8988T (cell line): Measurements from ENCODE around the gene KIAA0319L.
"Not testable (repeated sequence)": the region's sequence is repeated elsewhere in the genome, so short reads cannot be mapped to it uniquely, and the experiment has no call there.

ENCODE experiments used
- DNase-seq: peaks from one replicate; pipeline ENCODE4 v3.0.0; 2011

Gene KIAA0319L

DNA sequence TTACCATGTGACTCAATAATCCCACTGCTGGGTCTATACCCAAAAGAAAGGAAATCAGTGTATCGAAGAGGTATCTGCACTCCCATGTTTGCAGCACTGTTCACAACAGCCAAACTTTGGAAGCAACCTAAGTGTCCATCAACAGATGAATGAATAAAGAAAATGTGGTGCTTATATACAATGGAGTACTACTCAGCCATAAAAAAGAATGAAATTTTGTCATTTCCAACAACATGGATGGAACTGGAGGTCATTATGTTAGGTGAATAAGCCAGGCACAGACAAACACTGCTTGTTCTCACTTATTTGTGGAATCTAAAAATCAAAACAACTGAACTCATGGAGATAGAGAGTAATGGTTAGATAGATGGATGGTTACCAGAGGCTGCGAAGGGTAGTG is 79.3 kb downstream of the KIAA0319L start:
- DNase-seq: no peak

DNA sequence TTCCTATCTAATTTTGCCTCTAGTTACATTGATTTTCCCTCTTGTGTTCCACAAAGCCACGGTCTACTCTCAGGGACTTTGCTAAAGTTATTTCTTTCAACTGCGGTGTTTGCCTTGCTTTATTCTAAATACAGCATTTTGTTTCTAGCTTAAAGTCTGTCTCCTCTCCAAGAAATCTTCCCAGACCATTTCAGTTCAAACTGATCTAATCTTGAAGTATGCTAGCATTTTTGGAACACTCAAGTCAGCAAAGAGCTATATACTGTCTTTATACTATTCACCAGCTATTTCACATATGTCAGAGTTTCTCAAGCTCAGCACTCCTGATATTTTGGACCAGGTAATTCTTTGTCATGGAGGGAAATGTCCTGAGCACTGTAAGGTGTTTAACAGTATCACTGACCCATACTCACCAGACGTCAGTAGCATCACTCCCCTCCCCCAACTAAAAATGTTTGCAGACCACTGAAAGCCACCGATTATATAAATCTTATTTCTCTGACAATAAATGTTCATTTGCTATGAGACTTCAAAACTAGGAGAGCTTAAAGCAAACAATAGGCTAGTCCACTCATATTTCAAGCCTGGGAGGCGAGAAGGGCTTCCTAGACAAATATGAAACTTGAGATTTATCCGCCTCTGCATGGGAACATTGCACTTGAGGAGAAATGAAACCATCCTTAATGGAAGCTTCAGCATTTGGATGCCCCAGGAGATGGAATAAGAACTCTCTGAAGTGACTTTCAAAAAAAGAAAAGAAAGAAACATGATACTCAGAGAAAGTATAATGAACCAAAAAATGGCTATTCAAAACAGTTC is 81.1 kb downstream of the KIAA0319L start:
- no peak for DNase-seq

DNA sequence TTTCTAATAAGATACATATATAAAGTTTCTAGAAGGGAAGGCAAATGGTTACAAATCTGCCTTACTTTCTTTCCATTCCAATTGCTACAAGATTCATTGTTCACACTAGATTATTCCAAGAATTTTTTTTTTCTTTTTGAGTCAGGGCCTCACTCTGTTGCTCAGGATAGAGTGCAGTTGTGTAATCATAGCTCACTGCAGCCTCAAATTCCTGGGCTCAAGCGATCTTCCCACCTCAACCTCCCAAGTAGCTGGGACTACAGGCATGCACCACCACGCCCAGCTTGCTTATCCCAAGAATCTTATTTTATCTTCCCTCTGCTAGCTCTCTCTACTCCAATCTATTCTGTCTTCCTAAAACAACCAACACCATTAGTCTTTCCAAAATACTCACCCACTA is 81.8 kb downstream of the KIAA0319L start:
- no peak for DNase-seq

GRCh38 chr1:35473216-35473615 is 84.0 kb downstream of the KIAA0319L start:
- DNase-seq: not testable (repeated sequence)

- no peak for DNase-seq
Measured at GRCh38 chr1:35470977-35471613, 86.1 kb downstream of the KIAA0319L start.

GRCh38 chr1:35466120-35466519 is 91.1 kb downstream of the KIAA0319L start:
- DNase-seq: no peak

DNA sequence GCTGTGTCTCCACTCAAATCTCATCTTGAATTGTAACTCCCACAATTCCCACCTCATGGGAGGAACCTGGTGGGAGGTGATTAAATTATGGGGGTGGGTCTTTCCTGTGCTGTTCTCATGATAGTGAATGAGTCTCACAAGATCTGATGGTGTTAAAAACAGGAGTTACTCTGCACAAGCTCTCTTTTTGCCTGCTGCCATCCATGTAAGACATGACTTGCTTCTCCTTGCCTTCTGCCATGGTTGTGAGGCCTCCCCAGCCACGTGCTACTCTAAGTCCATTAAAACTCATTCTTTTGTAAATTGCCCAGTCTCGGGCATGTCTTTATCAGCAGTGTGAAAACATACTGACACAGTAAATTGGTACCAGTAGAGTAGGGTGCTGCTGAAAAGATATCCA is 93.5 kb downstream of the KIAA0319L start:
- DNase-seq: not testable (repeated sequence)

DNA sequence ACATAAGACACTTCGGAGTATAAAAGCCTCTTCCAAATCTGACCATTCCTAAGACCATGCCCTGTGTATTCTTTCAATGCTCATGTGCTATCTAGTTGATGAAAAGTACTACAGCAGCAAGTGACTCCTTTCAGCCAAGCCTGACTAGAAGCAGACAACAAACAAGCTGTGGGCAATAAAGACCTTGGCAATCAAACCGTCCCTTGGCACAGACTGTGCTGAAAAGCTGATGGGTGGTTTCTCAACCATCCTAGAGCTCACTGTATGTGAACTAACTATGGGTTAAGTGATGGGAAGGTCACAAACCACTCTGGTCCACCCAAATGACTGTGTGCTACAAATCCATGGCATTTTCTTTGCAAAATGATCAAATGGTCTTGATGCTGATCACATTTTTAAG is 94.0 kb downstream of the KIAA0319L start:
- no peak for DNase-seq

GRCh38 chr1:35461966-35462651 is 95.1 kb downstream of the KIAA0319L start:
- no peak for DNase-seq

GRCh38 chr1:35460796-35461195 is 96.4 kb downstream of the KIAA0319L start:
- DNase-seq: no peak

DNA sequence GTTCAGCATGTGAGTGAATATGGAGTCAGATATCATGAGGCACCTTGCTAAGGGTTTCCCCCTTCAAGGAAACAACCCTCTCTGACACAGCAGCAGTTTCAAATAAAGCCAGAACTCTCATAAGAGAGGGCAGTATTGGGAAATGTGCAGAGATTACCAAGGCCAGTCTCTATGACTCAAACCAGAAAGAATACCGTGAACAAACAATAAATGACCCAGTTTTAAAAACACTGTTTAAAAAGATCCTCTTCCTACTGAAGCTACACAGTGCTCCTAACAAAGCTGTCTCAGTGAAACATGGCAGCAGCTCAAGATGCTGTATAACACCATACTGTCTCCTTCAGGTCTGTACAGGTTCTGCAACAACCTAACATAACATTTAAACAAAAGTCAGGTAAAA is 102.6 kb downstream of the KIAA0319L start:
- DNase-seq: no peak

DNA sequence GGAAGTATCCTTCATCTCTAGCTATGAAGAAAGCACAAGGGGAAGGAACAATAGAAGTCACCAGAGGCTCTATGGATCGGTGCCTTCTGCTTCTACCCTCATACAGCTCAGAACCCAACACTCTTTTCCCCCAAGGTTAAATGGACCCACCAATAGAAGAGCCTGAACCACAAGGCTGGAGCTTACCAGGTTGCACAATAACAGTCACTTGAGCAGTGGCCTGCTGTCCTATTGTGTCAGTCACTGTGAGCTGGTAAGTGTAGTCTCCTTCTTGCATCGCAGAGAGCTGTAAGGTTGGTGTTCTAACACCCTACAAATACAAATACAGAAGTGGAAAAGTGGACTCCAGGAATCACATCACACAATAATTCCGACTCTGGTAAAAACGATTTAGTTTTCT is 103.0 kb downstream of the KIAA0319L start:
- DNase-seq: no peak

- DNase-seq: no peak
Measured at GRCh38 chr1:35453031-35453430, 104.2 kb downstream of the KIAA0319L start.

DNA sequence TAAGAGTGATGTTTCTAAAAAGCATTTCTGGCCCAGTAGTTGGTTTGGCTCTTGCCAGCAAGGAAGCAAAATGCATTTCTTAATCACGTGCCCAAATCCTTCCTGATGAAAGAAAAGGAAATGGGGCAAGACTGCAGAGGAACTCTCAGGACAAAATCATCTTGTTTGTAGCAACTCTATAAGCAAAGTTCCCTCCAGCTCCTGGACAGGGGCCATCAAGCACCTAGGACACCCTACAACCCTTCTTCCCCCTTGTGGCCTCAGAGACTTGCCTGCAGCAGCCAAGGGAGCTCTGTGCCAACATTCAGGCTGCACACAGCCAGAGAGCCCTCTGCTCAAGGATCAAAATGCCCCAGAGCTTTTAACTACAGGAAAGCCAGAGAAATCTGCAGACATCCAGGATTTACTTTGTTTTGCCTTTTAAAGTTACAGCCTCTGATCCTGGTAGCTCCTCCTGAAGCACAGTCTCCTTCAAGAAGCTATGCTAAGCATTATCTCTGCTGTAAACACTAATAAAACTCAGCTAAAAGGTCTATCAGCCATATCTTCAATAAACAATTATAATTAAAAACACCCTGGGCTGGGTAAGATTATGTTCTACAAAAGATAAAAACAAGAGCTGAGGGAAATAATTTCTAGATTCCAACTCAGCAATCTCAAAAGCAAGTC is 105.0 kb downstream of the KIAA0319L start:
- no peak for DNase-seq

DNA sequence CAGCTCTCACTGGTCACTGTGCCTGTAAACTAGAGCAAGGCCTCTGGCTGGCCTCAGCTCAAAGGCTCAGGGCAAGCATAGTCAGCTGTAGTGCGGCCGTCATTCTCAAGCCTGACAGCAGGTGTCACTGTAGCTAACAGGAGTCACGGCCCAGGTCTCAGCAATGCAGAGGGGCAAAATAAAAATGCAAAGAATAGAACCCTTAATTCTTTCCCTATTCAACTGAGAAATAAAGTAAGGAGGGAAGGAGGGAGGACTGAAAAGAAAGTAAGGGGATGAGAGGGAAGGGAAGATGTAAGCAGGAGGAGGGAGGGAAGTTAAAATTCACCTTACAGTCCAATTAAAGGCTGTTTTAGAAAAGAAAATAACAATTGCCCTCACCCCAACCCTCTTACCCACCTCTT is 106.1 kb downstream of the KIAA0319L start:
- no peak for DNase-seq

GRCh38 chr1:35449334-35450008 is 107.7 kb downstream of the KIAA0319L start:
- DNase-seq: no peak

DNA sequence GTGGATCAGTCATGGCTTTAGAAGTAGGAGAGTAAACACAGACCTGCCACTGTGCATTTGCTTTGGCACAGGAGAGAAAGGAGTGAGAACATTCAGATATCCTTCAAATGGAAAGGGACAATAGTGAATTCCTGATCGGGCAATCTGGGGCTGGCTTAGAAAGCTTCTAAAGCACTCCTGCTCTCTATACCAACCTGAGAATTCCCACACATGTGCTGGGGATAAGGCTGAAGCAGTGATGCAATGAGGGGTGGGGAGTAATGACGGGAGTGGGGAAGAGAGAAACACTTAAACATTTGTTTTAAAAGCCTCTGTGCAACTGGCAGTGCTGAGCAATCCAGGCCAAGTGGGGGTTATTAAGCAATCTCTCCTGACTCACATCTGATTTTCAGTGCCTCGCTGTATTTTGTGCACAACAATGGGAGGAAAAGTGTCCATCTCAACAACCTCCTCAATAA is 108.8 kb downstream of the KIAA0319L start:
- no peak for DNase-seq

DNA sequence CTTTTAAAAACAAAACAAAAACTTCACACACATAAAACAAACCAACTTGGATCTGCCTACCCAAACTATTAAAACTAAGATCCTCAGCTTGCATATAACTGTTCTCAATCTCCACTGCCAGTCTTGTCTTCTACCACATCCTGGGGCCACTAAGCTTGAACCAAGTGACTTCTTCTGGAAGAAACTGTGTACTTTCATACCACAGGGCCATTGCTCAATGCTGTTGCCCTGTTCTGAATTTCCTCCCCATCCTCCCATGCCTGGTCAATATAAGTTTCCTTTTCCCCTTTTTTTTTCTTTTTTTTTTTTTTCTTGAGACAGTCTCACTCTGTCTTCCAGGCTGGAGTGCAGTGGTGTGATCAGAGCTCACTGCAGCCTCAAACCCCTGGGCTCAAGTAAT is 109.9 kb downstream of the KIAA0319L start:
- no peak for DNase-seq

DNA sequence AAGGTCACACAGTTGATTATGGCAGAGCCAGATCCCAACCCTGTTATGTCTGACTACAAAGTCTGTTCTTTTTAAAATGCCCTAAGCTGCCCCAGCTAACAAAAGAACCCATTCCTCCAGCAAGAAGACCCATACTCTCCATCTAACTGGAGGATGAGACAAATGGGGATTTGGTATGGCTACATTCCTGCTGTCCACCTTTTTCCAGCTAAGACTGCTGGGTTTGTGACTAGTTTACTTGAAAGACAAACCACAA is 112.8 kb downstream of the KIAA0319L start:
- no peak for DNase-seq

DNA sequence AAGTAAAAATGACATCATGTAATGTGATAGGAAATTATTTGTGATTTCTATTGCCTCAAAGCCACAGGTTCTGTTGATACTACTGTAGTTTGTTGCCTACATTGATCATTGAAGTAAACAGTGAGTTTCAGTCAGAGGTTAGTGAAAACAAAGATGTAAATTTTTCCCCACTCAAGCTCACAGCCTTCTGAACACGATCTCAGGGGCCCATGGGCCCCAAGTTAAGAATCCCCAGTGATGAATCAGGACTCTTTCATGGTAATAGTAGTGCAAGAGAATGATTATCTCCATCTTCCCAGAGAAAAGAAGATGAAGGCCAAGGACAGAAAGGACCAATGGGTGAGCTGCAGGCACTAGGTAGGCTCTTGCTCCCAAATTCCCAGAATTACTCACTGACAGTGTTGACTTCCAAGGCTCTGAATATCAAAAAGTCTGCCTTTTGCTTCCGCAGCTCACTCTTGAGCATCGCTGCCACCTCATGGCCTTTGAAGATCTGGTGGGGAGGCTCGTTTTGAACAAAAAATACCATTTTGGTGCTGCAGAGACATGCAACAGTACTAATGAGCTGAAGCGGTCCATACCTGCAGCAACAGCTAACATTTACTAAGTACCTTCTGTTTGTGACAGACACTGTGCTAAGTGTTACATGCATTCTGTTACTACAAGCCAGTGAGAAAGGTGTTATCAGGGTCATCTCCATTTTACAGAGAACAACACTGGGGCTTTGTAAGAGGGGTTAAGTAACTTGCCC is 113.3 kb downstream of the KIAA0319L start:
- no peak for DNase-seq

GRCh38 chr1:35442734-35443133 is 114.5 kb downstream of the KIAA0319L start:
- DNase-seq: no peak

GRCh38 chr1:35441926-35442579 is 115.2 kb downstream of the KIAA0319L start:
- no peak for DNase-seq
